ENCODE data around the gene MED29. TPM values are rescaled to one million over a fixed set of nuclear protein-coding genes. Genes with fewer than 3 reads are reported as not detected.

The MED29 gene
- total RNA-seq, 1 experiment from 2014 or later = 38.7 TPM

Other genes with a start within 250 kb of the MED29 start
- not detected in 2 replicates for gene NCCRP1, start 194.4 kb upstream of the MED29 start, total RNA-seq (2014; rRNA removed)
- not detected in 2 replicates for gene SYCN, start 187.1 kb upstream of the MED29 start, total RNA-seq (2014; rRNA removed)
- gene IFNL3, start 146.4 kb upstream of the MED29 start, total RNA-seq (2014; rRNA removed) = not detected in 2 replicates
- not detected in 2 replicates for gene IFNL4, start 142.5 kb upstream of the MED29 start, total RNA-seq (2014; rRNA removed)
- gene IFNL2, start 123.0 kb upstream of the MED29 start, total RNA-seq (2014; rRNA removed) = not detected in 2 replicates
- gene IFNL1, start 95.0 kb upstream of the MED29 start, total RNA-seq (2014; rRNA removed) = not detected in 2 replicates
- gene LRFN1, start 70.5 kb upstream of the MED29 start, total RNA-seq (2014; rRNA removed) = 0.13 TPM in 1 of 2 replicates, not detected in the other
- gene GMFG, start 55.3 kb upstream of the MED29 start, total RNA-seq (2014; rRNA removed) = not detected in 2 replicates
- 90.4 and 126 TPM in 2 replicates for gene SAMD4B, start 49.0 kb upstream of the MED29 start, total RNA-seq (2014; rRNA removed)
- gene PAF1, start 272 bp upstream of the MED29 start, total RNA-seq (2014; rRNA removed) = 51.9 and 61.7 TPM in 2 replicates
- 9.3 and 15.0 TPM in 2 replicates for gene ZFP36, start 15.5 kb downstream of the MED29 start, total RNA-seq (2014; rRNA removed)
- 19.9 and 23.4 TPM in 2 replicates for gene PLEKHG2, start 21.3 kb downstream of the MED29 start, total RNA-seq (2014; rRNA removed)
- 159 and 209 TPM in 2 replicates for gene RPS16, start 44.6 kb downstream of the MED29 start, total RNA-seq (2014; rRNA removed)
- 74.8 and 79.0 TPM in 2 replicates for gene SUPT5H, start 54.2 kb downstream of the MED29 start, total RNA-seq (2014; rRNA removed)
- 99.1 and 120 TPM in 2 replicates for gene TIMM50, start 89.5 kb downstream of the MED29 start, total RNA-seq (2014; rRNA removed)
- gene DLL3, start 107.6 kb downstream of the MED29 start, total RNA-seq (2014; rRNA removed) = 2.4 and 2.6 TPM in 2 replicates
- gene SELENOV, start 123.8 kb downstream of the MED29 start, total RNA-seq (2014; rRNA removed) = not detected in 2 replicates
- gene EID2B, start 141.5 kb downstream of the MED29 start, total RNA-seq (2014; rRNA removed) = 3.0 and 4.8 TPM in 2 replicates
- 9.7 and 14.8 TPM in 2 replicates for gene EID2, start 148.8 kb downstream of the MED29 start, total RNA-seq (2014; rRNA removed)
- gene LGALS13, start 211.1 kb downstream of the MED29 start, total RNA-seq (2014; rRNA removed) = not detected in 2 replicates

Data from LHCN-M2 (cell line).